Effector CD4-positive, alpha-beta T cell (primary cell): ENCODE results near the gene TREML2.

Experiments used
- DNase-seq: peaks from one replicate; pipeline ENCODE4 v3.0.0-alpha.2; 2020

The TREML2 gene

GRCh38 chr6:41176189-41176588 lies 24.8 kb downstream of the TREML2 start:
- DNase-seq = no peak

DNA sequence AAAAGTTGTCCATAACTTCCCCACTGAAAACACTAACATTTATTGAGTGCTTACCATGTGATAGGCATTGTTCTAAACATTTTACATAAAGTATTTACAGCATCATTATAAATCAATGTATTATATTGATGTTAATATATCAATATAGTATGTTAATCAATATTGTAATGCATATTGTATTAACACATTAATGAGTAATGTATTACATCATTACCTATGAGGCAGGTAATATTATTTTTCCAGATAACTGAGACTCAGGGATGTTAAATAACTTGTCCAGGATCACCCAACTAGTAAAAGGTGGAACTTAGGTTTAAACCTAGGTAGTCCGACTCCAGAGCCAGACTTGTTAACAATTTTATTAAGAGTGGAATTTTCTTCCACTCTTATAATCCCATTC lies 25.9 kb downstream of the TREML2 start:
- no peak for DNase-seq

DNA sequence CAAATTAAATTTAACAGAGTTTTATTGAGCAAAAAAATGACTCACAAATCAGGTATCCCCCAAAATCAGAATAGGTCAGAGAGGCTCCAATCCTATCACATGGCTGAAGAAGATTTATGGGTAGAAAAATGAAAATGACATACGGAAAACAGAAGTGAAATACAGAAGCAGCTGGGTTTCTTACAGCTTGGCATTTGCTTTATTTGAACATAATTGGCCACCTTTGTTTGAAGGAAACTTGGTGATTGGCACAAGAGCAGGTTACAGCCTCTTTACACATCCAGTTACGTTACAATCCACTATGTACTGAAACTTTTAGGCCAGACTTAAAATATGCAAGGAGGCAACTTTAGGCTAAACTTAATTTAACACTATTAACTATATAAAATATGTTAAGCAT lies 26.3 kb downstream of the TREML2 start:
- no peak for DNase-seq

GRCh38 chr6:41171908-41172307 lies 29.0 kb downstream of the TREML2 start:
- DNase-seq = no peak

DNA sequence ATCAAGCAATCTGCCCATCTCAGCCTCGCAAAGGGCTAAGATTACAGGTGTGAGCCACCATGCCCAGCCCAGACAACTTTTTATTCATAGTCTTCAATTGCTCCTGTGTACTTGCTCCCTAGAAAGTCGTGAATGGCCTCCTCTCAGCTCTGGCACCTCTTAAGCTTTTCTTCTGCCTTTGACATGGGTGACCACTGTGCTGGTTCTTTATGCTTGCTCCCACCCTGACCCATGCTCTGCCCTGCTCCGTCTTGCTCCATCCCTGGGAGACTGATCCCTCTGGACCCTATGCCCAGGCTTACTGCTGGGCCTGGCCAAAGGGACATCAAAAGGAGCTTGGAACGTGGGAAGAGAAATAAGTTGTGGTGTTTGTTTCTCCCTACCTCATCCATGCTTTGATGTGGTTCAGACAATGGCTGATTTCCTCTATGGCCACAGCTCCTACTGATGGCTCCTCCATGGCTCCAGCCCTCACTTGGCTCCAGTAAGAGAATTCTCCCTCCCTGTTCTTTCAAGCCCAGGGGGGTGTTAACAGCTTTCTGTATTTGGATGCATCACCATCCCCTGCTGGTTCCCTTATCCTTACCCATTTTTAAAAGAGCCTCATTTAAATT lies 30.3 kb downstream of the TREML2 start:
- DNase-seq = no peak

DNA sequence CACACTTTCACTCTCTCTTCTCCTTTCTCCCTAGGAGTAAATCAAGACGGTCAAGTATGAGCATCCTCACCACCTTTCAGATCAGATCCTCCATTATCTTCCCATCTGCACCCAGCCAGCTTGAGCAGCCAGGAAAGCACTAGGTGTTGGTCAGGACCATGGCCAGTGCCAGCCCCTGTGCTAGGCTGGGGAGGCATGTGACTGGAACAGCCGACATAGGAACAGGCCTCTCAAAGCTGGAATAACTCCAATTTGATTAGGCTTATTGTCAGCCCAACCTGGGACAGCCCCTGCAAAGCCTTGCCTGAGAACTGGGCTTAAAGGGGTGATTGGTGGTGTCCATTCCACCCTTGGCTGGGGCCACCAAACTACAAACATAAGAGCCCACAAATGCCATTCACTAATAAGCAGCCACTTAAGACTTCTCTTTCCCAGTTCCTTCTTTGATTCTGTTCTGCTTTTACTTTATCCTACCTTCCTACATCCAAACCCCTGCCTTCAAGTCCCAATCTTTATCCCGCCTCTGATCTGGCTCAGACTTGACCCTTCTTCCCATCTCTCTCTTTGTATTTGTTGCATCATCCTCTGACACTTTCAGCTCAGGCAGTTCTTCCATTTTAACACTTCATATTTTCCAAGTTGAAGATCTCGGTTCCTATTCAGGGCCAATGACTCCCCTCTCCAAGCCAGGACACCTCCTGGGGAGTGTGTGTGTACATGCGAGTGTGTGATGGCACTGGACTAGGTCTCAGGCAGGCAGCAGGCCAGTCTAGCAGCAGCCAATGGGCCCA lies 33.6 kb downstream of the TREML2 start:
- no peak for DNase-seq

DNA sequence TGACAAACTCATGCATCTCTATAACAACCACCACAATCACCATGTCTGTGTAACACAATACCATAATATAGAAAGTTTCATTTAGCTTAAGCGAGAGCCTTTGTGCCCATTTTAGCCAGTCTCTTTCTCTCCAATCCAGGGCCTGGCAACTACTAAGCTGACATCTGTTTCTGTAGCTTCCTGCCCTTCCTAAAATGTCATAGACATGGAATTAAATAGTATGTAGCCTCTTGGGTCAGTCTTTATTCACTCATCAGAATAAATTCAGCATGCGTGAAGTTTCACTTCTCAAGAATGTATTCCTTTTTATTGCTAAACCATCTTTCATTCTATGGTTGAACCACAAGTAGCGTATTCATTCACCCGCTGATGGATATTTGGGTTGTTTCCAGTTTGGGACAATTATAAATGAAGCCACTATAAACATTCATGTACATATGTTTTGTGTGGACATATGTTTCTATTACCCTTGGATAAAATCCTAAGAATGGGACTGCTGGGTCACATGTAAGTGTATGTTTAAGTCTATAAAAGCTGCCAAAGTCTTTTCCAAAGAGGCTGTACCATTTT lies 36.3 kb downstream of the TREML2 start:
- DNase-seq = no peak

DNA sequence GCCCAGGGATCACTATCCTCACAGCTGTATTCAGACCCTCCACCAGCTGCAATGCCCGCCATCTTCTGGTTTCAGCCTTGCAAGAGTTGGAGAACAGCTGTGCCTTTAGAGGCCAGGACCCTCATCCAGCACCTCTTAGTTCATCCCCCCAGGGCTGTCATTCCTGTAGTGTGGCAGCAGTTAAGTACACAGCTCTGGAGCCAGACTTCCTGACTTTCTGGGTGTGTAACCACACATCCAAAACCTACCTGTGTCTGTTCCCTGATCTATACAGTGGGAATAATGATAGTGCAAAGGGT lies 37.6 kb downstream of the TREML2 start:
- no peak for DNase-seq

GRCh38 chr6:41162687-41163418 lies 38.1 kb downstream of the TREML2 start, which contains the start of gene TREM2:
TSS of gene TREM2 (minus strand) at chr6:41163116. CDS start at chr6:41163082, 34 bp downstream.
- no peak for DNase-seq

- no peak for DNase-seq
These were observed 38.9 kb downstream of the TREML2 start for GRCh38 chr6:41161851-41162552.

GRCh38 chr6:41161380-41161779 lies 39.6 kb downstream of the TREML2 start:
- DNase-seq = no peak

DNA sequence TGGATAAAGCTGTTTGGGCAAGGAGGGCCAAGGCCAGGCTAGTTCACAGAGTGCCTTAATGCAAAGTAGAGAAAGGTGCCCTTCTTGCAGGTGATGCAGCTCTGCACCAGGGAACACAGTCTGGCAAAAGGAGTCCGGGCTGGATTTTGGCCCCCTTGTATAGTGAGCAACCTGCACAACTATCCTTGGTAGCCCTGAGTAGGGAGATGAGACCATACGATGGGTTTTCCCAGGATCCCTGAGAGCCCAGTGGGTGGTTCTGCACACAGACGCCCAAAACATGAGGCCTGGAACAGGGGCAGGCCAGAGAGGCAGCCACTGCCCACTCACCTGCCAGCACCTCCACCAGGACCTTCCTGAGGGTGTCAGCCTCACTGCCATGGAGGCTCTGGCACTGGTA lies 40.0 kb downstream of the TREML2 start:
- DNase-seq = no peak

GRCh38 chr6:41159415-41160082 lies 41.4 kb downstream of the TREML2 start:
- DNase-seq = no peak

- DNase-seq = no peak
These were observed 43.6 kb downstream of the TREML2 start for GRCh38 chr6:41157323-41157722.

DNA sequence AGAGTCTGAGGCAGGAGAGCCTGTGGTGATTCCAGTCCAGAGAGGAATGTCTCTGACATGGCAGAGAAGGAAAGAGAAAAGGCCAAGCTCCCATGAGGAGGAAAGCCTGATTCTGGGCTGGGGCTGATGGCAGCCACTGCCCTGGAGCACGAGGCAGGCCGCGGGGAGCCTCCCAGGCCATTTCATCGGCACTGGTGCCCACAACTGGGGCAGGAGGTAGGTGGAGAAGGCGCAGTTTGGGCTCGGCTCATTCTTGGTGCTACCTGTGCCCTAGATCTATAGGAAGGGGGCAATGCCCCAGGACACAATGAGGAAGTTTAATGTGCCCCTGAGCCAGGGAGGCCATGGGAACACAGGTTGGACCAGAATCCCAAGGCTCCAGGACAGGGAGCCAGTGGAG lies 44.2 kb downstream of the TREML2 start:
- no peak for DNase-seq

- DNase-seq = no peak
These were observed 44.9 kb downstream of the TREML2 start for GRCh38 chr6:41156001-41156400.

DNA sequence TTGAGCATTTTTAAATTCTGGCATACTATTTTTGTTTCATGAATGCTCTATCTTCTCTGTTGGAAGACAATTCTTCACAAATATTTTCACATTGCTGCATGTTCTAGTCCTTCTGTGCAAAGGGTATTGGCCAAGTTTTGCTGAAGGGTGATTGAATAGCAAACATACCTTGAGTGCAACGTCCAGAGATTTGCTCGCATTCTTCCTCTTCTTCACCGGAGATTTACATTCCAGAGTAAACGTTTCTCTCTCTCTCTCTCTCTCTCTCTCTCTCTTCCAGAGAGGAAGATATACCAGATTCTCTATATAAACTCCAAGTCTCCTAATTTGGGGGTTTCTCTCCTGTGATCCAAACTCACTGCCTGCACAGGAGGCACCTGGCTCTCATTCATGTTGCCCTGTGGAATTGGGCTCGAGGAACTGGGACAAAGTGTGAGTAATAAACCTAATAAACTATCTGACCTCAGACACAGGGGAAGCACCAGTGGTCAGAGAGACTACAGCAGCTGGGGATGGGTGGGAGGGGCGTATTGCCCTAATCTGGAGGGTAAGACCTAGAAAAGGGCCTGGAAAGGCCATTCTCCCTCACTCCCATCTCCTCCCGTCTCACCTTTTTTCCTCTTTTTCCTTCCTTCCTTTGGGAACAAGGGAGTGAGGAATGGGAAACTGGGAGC lies 45.7 kb downstream of the TREML2 start:
- no peak for DNase-seq

GRCh38 chr6:41153992-41154625 lies 46.8 kb downstream of the TREML2 start, which contains the start of gene TREML1:
TSS of gene TREML1 (minus strand) at chr6:41154347. CDS start at chr6:41154288, 59 bp downstream.
- no peak for DNase-seq

- DNase-seq = no peak
These were observed 47.5 kb downstream of the TREML2 start for GRCh38 chr6:41153451-41153850.

DNA sequence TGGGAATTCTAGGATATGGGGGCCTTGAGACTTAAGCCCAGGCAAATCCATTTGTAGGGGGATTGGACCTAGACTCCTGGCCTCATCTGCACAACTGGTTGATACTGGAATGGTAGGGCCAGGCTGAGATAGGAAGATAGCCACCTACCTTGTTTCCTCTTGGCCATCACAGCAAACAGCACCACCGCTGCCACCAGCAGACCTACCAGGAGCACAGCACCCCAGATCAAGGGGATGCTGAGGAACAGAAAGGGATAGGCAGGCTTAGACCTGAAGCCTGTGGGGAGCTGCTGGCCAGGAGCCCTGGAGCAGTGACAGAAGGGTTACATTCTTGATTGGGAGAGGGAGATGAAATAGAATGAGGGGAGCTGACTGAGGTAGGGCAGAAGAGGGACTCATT lies 50.3 kb downstream of the TREML2 start:
- DNase-seq = no peak

- no peak for DNase-seq
These were observed 53.0 kb downstream of the TREML2 start for GRCh38 chr6:41147917-41148316.
